ENCODE measurements around the gene HORMAD2.

DNA sequence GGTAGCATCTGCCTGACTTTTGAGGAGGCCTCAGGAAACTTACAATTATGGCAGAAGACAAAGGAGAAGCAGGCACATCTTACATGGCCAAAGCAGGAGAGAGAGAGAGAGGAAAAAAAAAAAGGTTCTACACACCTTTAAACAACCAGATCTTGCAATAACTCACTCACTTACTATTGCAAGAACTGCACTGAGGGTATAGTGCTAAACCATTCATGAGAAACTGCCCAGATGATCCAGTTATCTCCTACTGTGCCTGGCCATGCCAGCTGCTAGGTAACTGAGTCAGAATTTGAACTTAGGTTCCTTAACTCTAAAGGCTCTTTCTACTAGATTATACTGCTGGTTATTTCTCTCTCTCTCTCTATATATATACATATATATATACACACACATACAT lies 7.3 kb downstream of the HORMAD2 start:
- TF ChIP-seq POLR2A (IDR thresholded peaks at IDR 0.05; ENCODE audit: low read depth, low read length) (no peak), POLR2AphosphoS5 (IDR thresholded peaks at IDR 0.05; ENCODE audit: insufficient read depth, low read depth, low read length) (no peak), GATA2 (IDR thresholded peaks at IDR 0.05; ENCODE audit: insufficient read depth, insufficient read length, low read depth, low read length) (no peak), MYC (IDR thresholded peaks at IDR 0.05; ENCODE audit: low read depth, low read length) (no peak)
- TF ChIP-seq, protein P1, sequence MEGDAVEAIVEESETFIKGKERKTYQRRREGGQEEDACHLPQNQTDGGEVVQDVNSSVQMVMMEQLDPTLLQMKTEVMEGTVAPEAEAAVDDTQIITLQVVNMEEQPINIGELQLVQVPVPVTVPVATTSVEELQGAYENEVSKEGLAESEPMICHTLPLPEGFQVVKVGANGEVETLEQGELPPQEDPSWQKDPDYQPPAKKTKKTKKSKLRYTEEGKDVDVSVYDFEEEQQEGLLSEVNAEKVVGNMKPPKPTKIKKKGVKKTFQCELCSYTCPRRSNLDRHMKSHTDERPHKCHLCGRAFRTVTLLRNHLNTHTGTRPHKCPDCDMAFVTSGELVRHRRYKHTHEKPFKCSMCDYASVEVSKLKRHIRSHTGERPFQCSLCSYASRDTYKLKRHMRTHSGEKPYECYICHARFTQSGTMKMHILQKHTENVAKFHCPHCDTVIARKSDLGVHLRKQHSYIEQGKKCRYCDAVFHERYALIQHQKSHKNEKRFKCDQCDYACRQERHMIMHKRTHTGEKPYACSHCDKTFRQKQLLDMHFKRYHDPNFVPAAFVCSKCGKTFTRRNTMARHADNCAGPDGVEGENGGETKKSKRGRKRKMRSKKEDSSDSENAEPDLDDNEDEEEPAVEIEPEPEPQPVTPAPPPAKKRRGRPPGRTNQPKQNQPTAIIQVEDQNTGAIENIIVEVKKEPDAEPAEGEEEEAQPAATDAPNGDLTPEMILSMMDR (IDR thresholded peaks at IDR 0.05; ENCODE audit: extremely low read depth in 1 of 2, insufficient read depth in 1 of 2, low read depth in 1 of 2, low read length in 2 of 2) = no peak
- TF ChIP-seq, protein P2, sequence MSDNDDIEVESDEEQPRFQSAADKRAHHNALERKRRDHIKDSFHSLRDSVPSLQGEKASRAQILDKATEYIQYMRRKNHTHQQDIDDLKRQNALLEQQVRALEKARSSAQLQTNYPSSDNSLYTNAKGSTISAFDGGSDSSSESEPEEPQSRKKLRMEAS (IDR thresholded peaks at IDR 0.05; ENCODE audit: insufficient read depth, insufficient read length) = no peak

All from endothelial cell of umbilical vein (primary cell).